Peyer's patch (tissue), 4 donors: ENCODE results near the gene TERC.

Experiments
- POLR2A ChIP-seq, 2 donors: fragments of 450-650 bp; IDR thresholded peaks; one replicate each; pipeline ENCODE4 v1.5.1; 2017; ENCODE audit warnings: antibody characterized with exemption in 2 of 2, mild to moderate bottlenecking in 2 of 2, moderate library complexity in 2 of 2
- TF ChIP-seq, protein P1 (sequence below), 6 experiments: fragments of 450-650 bp in 4 of 6; fragments of 200-600 bp in 2 of 6; sonication (generic) in 1 of 6; IDR thresholded peaks; one replicate each; pipeline ENCODE4 v1.5.1; 2017 to 2019; ENCODE audit warnings: antibody characterized with exemption in 6 of 6, mild to moderate bottlenecking in 3 of 6, moderate library complexity in 1 of 6

DNA sequence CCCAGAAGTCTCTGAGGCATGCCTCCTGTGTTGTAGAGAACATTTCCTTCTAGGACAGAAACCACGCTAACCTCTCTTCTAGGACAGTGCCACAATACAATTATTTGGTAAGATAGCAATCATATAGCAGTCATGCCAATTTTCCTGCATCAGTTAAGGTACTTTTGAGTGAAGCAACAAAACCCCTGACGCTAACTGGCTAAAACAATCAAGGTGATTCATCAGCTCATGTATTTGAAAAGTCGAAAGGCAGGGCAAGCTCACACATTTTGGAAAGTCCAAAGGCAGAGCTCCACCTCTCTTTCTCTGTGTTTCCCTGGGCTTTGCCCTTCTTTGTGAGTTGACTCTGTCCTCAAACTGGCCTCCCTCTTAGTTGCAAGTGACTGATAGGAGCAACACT, 10.1 kb downstream of the TERC start:
- TF ChIP-seq, protein P1, sequence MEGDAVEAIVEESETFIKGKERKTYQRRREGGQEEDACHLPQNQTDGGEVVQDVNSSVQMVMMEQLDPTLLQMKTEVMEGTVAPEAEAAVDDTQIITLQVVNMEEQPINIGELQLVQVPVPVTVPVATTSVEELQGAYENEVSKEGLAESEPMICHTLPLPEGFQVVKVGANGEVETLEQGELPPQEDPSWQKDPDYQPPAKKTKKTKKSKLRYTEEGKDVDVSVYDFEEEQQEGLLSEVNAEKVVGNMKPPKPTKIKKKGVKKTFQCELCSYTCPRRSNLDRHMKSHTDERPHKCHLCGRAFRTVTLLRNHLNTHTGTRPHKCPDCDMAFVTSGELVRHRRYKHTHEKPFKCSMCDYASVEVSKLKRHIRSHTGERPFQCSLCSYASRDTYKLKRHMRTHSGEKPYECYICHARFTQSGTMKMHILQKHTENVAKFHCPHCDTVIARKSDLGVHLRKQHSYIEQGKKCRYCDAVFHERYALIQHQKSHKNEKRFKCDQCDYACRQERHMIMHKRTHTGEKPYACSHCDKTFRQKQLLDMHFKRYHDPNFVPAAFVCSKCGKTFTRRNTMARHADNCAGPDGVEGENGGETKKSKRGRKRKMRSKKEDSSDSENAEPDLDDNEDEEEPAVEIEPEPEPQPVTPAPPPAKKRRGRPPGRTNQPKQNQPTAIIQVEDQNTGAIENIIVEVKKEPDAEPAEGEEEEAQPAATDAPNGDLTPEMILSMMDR (IDR thresholded peaks at IDR 0.05): no peak
- TF ChIP-seq POLR2A (IDR thresholded peaks at IDR 0.05): no peak
